NCI-H1694 treated with DMSO at 0.1 percent for 48 hours (cell line): ENCODE data around the gene PCNX3.

Experiments
- DNase-seq: peaks from one replicate; lab custom pipeline; 2025; lab: John Stamatoyannopoulos, UW

The PCNX3 gene

DNA sequence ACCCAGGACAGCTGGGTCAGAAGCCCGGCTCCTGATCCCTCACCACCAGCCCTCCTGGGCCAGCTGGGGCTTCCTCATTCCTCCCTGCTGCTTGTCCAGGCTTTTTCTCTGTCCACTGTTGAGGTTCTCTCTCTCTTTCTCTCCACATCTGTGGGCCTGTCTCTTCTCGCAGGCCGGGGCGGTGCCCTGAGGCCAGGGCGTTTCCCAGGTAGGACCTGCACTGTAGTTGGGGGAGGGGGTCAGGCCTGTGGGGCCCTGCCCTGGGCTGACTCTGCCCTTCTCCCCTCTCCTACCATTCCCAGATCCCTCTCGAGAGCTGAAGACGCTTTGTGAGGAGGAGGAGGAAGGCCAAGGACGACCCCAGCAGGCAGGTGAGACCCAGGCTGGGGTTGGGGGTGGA lies 34.8 kb upstream of the PCNX3 start:
- DNase-seq, result no peak

GRCh38 chr11:65581928-65582327 lies 33.6 kb upstream of the PCNX3 start:
- no peak for DNase-seq

- no peak for DNase-seq
These were observed 32.0 kb upstream of the PCNX3 start for GRCh38 chr11:65583589-65583988.

DNA sequence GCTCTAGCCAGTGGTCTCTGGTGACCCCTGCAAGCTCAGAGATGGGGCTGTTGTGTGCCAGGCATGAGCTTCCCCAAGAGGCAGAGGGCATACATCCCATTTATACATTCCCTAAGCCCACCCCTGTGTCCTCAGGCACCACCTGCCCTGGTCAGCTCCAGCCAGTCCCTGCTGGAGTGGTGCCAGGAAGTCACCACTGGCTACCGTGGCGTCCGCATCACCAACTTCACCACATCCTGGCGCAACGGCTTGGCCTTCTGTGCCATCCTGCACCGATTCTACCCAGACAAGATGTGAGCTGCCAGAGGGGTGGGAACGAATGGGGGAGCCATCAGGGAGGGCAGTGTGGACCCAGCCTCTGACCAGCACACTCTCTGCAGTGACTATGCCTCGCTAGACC lies 31.5 kb upstream of the PCNX3 start:
- no peak for DNase-seq

DNA sequence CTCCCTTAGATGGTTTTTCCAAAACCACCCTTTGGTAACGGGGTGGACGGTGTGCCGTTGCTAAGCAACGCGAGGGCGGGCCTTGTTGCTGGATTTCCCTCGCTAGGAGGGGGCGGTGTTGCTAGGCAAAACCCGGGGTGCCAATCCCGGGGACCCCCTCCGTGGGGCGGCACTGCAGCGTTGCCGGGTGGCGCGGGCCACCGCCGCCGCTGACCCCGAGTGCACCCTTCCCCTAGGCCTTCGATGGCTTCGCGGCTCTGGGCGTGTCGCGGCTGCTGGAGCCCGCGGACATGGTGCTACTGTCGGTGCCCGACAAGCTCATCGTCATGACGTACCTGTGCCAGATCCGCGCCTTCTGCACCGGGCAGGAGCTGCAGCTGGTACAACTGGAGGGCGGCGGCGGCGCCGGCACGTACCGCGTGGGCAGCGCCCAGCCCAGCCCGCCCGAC lies 30.8 kb upstream of the PCNX3 start:
- no peak for DNase-seq

GRCh38 chr11:65585396-65586246 lies 30.0 kb upstream of the PCNX3 start:
- no peak for DNase-seq

DNA sequence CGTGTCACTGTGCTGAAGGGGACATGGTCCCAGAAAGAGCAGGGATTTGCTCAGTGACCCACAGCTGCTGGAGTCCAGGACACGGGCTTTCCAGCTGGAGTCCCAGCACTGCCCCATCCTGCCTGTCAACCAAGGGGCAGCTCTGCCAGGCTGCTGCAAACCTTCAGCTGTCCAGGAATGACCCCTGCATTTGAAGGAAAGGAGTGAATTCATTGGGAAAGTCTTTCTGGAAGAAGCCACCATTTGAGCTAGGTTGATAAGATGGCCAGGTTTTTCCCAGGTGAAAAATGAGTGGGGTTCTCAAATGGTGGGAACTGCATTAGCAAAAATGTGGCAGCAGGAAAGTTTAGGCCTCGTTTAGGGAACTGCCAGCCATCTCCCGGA lies 29.3 kb upstream of the PCNX3 start:
- no peak for DNase-seq

- DNase-seq, result no peak
These were observed 28.9 kb upstream of the PCNX3 start for GRCh38 chr11:65586676-65587075.

DNA sequence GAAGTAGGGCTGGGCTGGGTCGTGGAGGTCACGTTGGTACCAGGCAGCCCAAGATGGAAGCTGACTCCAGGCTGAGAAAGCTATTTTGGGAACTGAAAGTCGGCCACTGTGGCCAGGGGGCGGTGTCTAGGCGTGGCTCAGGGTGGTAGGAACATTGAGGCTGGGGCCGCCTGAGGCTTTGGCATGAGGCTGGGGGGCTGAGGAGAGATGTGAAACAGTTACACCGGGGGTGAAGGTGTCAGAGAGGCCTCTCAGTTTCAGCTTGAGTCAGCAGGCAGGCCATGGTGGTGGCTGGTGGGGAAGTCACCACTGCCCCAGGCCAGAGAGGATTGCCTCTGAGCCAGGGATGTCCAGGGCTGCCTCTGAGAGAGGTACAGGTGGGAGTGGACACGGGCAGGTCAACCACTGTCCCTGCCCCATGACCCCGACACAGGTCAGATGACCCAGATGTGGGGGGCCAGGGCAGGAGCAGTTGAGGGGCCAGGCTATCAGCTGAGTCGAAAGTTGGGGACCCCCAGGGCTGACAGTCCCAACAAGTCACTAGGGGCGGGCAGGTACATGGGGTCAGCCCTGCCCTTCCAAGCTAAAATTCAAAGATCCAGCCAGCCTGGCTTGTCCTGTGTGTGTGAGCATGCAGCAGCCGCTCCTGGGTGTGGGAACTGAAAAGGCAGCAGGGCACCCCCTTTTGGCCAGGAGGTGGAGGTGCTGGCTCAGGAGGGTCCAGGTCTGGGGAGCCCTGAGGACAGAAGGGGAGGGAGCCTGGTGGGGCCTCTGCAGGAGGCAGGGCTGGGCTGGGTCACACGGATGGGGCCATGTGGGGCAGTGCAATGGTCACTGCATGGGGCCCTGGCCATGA lies 27.1 kb upstream of the PCNX3 start:
- no peak for DNase-seq

GRCh38 chr11:65589444-65590239 lies 25.9 kb upstream of the PCNX3 start:
- no peak for DNase-seq

GRCh38 chr11:65590240-65590738 lies 25.3 kb upstream of the PCNX3 start:
- DNase-seq, result no peak

GRCh38 chr11:65591939-65592857 lies 23.4 kb upstream of the PCNX3 start:
- DNase-seq, result no peak

GRCh38 chr11:65592858-65593517 lies 22.6 kb upstream of the PCNX3 start:
- no peak for DNase-seq

- no peak for DNase-seq
These were observed 21.8 kb upstream of the PCNX3 start for GRCh38 chr11:65593518-65594414.

DNA sequence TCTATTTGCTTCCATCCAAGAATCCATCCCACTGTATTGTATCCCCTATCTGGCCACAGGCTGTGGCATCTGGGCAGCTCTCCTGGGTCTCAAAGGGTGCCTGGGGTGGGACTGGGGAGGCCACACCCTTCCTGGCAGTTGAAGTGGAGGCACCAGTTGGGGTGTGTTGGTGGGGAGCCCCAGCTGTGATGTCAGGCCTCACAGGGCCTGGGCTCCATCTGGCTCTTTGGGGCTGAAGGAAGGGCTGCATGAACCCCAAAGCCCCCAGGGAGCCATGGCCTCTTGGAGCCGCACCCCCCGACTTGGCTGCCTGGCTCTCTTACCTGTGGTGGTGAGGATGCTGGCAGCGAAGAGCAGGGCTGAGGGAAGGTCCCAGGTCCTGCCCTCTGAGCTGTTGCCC lies 20.4 kb upstream of the PCNX3 start:
- no peak for DNase-seq

DNA sequence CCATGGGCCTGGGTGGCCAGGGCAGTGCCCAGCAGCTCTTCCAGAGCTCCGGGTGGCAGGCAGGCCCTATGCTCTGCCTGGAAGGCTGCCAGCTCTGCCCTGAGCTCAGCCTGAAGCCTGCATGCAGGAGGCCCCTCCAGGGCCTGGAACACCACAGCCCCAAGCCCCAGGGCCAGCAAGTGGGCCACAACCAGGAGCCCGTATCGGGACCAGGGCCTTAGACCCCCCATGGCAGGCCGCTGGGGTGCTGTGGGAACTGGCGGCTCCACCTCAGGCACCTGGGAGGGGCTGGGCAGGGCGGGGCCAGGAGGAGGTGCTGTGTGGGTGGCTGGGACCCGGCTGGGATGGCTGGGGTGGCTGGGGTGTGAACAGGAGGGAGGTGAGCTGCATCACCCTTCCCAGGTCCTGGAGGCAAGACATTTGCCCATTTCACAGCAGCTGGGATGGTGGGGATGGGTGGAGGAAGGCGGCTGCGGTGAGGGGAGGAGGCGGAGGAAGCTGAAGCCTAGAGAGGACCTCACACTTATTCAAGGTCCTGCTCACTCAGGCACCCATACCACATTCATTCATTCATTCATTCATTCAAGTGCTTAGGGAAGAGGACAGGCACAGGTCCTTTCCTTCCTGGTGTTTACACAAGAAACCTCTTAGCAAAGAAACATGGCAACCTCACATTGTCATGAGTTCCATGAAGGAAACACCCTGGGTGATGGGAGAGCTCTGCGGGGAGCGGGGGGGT lies 19.9 kb upstream of the PCNX3 start, which contains the start of gene KCNK7:
Gene KCNK7, minus strand, starts transcription at position 258 of the 739 bp plus-strand sequence. Its CDS starts 28 bp downstream, at position 230.
- no peak for DNase-seq

DNA sequence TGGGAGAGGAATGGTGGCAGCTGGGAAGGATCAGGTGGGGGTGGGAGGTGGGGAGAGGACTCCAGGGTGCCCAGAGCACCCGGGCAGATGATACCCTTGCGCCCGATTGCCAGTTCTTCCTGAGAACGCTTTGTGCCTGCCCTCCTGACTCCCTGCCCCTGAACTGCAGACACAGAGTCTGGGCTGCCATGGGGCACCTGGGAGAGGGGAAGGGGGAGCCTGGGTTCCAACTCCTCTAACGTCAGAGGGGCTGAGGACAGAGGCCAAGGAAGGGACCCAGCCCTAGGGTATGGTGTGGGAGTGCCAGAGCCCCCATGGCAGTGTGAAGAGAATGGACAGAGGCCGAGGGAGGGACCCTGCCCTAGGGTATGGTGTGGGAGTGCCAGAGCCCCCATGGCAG lies 19.1 kb upstream of the PCNX3 start:
- no peak for DNase-seq

GRCh38 chr11:65598258-65598699 lies 17.3 kb upstream of the PCNX3 start:
- no peak for DNase-seq
